Mesangial cell (primary cell): ENCODE measurements around the gene TNS1. TPM values are rescaled to one million over a fixed set of nuclear protein-coding genes. Genes with fewer than 3 reads are reported as not detected.

Source experiments
- total RNA-seq: library from RNA; depleted of rRNA; stranded (reverse); fragments of >200 nt; gene quantifications from 2 replicates; pipeline ENCODE4 v1.2.3, GENCODE V29; 2015

The TNS1 gene
- total RNA-seq, result 39.8 and 61.0 TPM in 2 replicates

DNA sequence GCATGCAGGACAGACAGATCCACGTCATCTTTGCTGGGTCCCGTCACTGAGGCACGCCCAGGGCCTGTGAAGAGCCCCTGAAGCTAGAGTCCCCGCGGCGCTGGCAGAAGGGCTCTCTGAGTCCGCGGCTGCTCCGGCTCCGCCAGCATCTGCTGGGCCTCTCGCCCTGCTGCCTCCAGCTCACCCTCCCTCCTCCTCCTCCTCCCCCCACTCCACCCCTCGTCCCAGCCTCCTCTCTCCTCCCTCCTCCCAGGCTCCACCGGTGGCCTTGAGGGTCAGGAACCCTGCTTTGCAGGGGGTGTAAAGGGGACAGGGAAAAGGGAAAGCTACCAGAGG is at the start of gene TNS1:
Gene TNS1, minus strand, starts transcription at position 151 of the 336 bp plus-strand sequence. Its CDS starts 123 bp downstream, at position 28.

Other genes with a start within 250 kb of the TNS1 start
- not detected in 2 replicates for gene RUFY4, start 66.3 kb upstream of the TNS1 start, total RNA-seq
- not detected in 2 replicates for gene CXCR2, start 123.0 kb upstream of the TNS1 start, total RNA-seq
- not detected in 2 replicates for gene CXCR1, start 164.0 kb upstream of the TNS1 start, total RNA-seq
- gene ARPC2, start 214.2 kb upstream of the TNS1 start, total RNA-seq, result 209 and 386 TPM in 2 replicates